ENCODE measurements around the gene RASSF9. TPM values are rescaled to one million over a fixed set of nuclear protein-coding genes. Genes with fewer than 3 reads are reported as not detected.

Gene RASSF9
- total RNA-seq, 4 donors from 2014 or later: 1.6 to 6.1 (median 2.5) TPM

GRCh38 chr12:85765453-85765869, 70.7 kb downstream of the RASSF9 start:
- Histone ChIP-seq H3K36me3 (no peaks in the 10 kb centered on the region), H3K4me3 (no peak overlapping the region), H3K27me3 (no peaks in the 10 kb centered on the region), H3K4me1 (no peaks in the 10 kb centered on the region), H3K27ac (no peak overlapping the region), H3K9me3 (no peaks in the 10 kb centered on the region)
- TF ChIP-seq POLR2AphosphoS5 (IDR thresholded peaks at IDR 0.05): no peak
- no peak for TF ChIP-seq CTCF (IDR thresholded peaks at IDR 0.05)
- TF ChIP-seq EP300 (IDR thresholded peaks at IDR 0.05): no peak
- TF ChIP-seq POLR2A (IDR thresholded peaks at IDR 0.05): no peak
- no peak for ATAC-seq
- WGBS, 2 donors (ENCODE audit: low coverage in 1 of 2): 72 to 90% methylated on average over 2 of the region's 2 CpGs

GRCh38 chr12:85759623-85760022, 76.6 kb downstream of the RASSF9 start:
- no peaks in the 10 kb centered on the region for H3K4me1 ChIP-seq
- H3K9me3 ChIP-seq: peaks cover 0 to 11% (median 0%) of the 10 kb centered on the region in 3 donors
- 94 to 96% methylated on average over 3 of the region's 3 CpGs for WGBS, 2 donors (ENCODE audit: low coverage in 1 of 2)
- no peak for ATAC-seq
- no peak overlapping the region for H3K27ac ChIP-seq
- TF ChIP-seq POLR2AphosphoS5 (IDR thresholded peaks at IDR 0.05) (no peak), CTCF (IDR thresholded peaks at IDR 0.05) (no peak), POLR2A (IDR thresholded peaks at IDR 0.05) (no peak), EP300 (IDR thresholded peaks at IDR 0.05) (no peak)
- H3K4me3 ChIP-seq: no peak overlapping the region
- H3K36me3 ChIP-seq: no peaks in the 10 kb centered on the region
- H3K27me3 ChIP-seq: no peaks in the 10 kb centered on the region

DNA sequence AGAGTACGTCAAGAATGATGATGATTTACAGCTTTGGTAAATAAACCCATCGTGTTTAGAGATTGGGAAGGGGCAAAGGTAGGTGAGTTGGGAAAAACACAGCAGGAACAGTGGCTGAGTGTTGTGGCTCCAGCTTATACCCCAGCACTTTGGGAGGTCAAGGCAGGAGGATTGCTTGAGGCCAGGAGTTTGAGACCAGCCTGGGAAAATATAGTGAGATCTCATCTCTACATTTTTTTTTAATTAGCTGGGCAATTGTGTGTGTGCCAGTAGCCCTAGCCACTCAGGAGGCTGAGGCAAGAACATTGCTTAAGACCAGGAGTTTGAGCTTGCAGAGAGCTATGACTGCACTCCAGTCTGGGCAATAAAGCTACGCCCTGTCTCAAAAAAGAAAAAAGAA, 77.1 kb downstream of the RASSF9 start:
- H3K36me3 ChIP-seq: no peaks in the 10 kb centered on the region
- no peaks in the 10 kb centered on the region for H3K4me1 ChIP-seq
- ATAC-seq: no peak
- no peaks in the 10 kb centered on the region for H3K27me3 ChIP-seq
- no peak overlapping the region for H3K27ac ChIP-seq
- TF ChIP-seq EP300 (IDR thresholded peaks at IDR 0.05) (no peak), POLR2AphosphoS5 (IDR thresholded peaks at IDR 0.05) (no peak), CTCF (IDR thresholded peaks at IDR 0.05) (no peak), POLR2A (IDR thresholded peaks at IDR 0.05) (no peak)
- peaks cover 0 to 14% (median 0%) of the 10 kb centered on the region in 3 donors for H3K9me3 ChIP-seq
- H3K4me3 ChIP-seq: no peak overlapping the region
- 78 to 100% methylated on average over 1 to 3 of the region's 3 CpGs for WGBS, 2 donors (ENCODE audit: low coverage in 1 of 2)

GRCh38 chr12:85755760-85756159, 80.4 kb downstream of the RASSF9 start:
- Histone ChIP-seq H3K9me3 (peaks cover 0 to 14% (median 0%) of the 10 kb centered on the region in 3 donors), H3K36me3 (no peaks in the 10 kb centered on the region), H3K4me3 (no peak overlapping the region), H3K27me3 (no peaks in the 10 kb centered on the region), H3K4me1 (no peaks in the 10 kb centered on the region), H3K27ac (no peak overlapping the region)
- ATAC-seq: no peak
- TF ChIP-seq POLR2AphosphoS5 (IDR thresholded peaks at IDR 0.05) (no peak), CTCF (IDR thresholded peaks at IDR 0.05) (no peak), POLR2A (IDR thresholded peaks at IDR 0.05) (no peak), EP300 (IDR thresholded peaks at IDR 0.05) (no peak)

Other genes with a start within 250 kb of the RASSF9 start
- gene NTS, start 37.9 kb upstream of the RASSF9 start, total RNA-seq: under 1 TPM in 3 of 4 donors, not detected in 1; 0.40 to 0.66 (median 0.47) TPM

All from gastroesophageal sphincter (tissue), 4 donors.